HG02798 (cell line): ENCODE results near the gene BCL7B.
"Not testable (repeated sequence)": the region's sequence is repeated elsewhere in the genome, so short reads cannot be mapped to it uniquely, and the experiment has no call there.

Experiments
- ATAC-seq: cut with Tn5 transposase; IDR thresholded peaks from one replicate; pipeline ENCODE4 v1.9.1; 2021; ENCODE audit warnings: mild to moderate bottlenecking; ENCODE audit not compliant: unreplicated experiment, poor library complexity

The BCL7B gene

GRCh38 chr7:73537051-73537450 is 20.4 kb downstream of the BCL7B start:
- no peak for ATAC-seq

- ATAC-seq, result no peak
These were observed 21.0 kb downstream of the BCL7B start for GRCh38 chr7:73536479-73536878.

- ATAC-seq, result not testable (repeated sequence)
These were observed 21.6 kb downstream of the BCL7B start for GRCh38 chr7:73535918-73536317.

- ATAC-seq, result no peak
These were observed 23.7 kb downstream of the BCL7B start for GRCh38 chr7:73533742-73534141.

GRCh38 chr7:73532224-73532623 is 25.3 kb downstream of the BCL7B start:
- ATAC-seq, result no peak

- no peak for ATAC-seq
These were observed 26.7 kb downstream of the BCL7B start for GRCh38 chr7:73530800-73531199.

- ATAC-seq, result no peak
These were observed 30.3 kb downstream of the BCL7B start for GRCh38 chr7:73526896-73527821.

GRCh38 chr7:73526158-73526494 is 31.4 kb downstream of the BCL7B start:
- not testable (repeated sequence) for ATAC-seq

- peak; percentile 87 for ATAC-seq
These were observed 35.2 kb downstream of the BCL7B start, which contains the start of gene BAZ1B for GRCh38 chr7:73522105-73522872. Gene BAZ1B (minus strand): TSS chr7:73522293. CDS start chr7:73521933, 360 bp downstream.

GRCh38 chr7:73521636-73522104 is 35.8 kb downstream of the BCL7B start:
- ATAC-seq, result peak; percentile 50

- ATAC-seq, result peak; percentile 6
These were observed 36.5 kb downstream of the BCL7B start for GRCh38 chr7:73520673-73521635.

GRCh38 chr7:73519867-73520672 is 37.4 kb downstream of the BCL7B start:
- ATAC-seq, result no peak

- ATAC-seq, result no peak
These were observed 39.0 kb downstream of the BCL7B start for GRCh38 chr7:73518470-73518869.

GRCh38 chr7:73517241-73517995 is 40.1 kb downstream of the BCL7B start:
- no peak for ATAC-seq

- ATAC-seq, result no peak
These were observed 42.3 kb downstream of the BCL7B start for GRCh38 chr7:73515178-73515577.

- ATAC-seq, result no peak
These were observed 45.3 kb downstream of the BCL7B start for GRCh38 chr7:73512018-73512780.

GRCh38 chr7:73509463-73509862 is 48.0 kb downstream of the BCL7B start:
- no peak for ATAC-seq

- no peak for ATAC-seq
These were observed 49.9 kb downstream of the BCL7B start for GRCh38 chr7:73507556-73507955.
